Inferior parietal cortex (tissue), 1 donor: ENCODE data around the gene STAC2.
"Not testable (repeated sequence)": the region's sequence is repeated elsewhere in the genome, so short reads cannot be mapped to it uniquely, and the experiment has no call there.

ENCODE experiments used
- DNase-seq: peaks from one replicate; pipeline ENCODE4 v3.0.0-alpha.2; 2016; ENCODE audit errors: extremely low spot score

Gene STAC2

GRCh38 chr17:39225308-39225958, at the start of gene STAC2:
Gene STAC2, minus strand, starts transcription at chr17:39225945. Its CDS starts 443 bp downstream, at chr17:39225502.
- no peak for DNase-seq

GRCh38 chr17:39271546-39271945, 45.8 kb upstream of the STAC2 start:
- no peak for DNase-seq

GRCh38 chr17:39270923-39271322, 45.2 kb upstream of the STAC2 start:
- peak; percentile 33 for DNase-seq

GRCh38 chr17:39264119-39264518, 38.4 kb upstream of the STAC2 start:
- no peak for DNase-seq

- no peak for DNase-seq
These were observed 35.5 kb upstream of the STAC2 start for GRCh38 chr17:39261286-39261685.

- DNase-seq, result no peak
These were observed 27.2 kb upstream of the STAC2 start for GRCh38 chr17:39252788-39253460.

- no peak for DNase-seq
These were observed 26.3 kb upstream of the STAC2 start for GRCh38 chr17:39251997-39252396.

GRCh38 chr17:39250076-39250475, 24.3 kb upstream of the STAC2 start:
- DNase-seq, result not testable (repeated sequence)

- no peak for DNase-seq
These were observed 20.5 kb upstream of the STAC2 start for GRCh38 chr17:39246274-39246673.

- DNase-seq, result peak; percentile 96
These were observed 19.1 kb upstream of the STAC2 start for GRCh38 chr17:39244600-39245570.

- DNase-seq, result no peak
These were observed 18.4 kb upstream of the STAC2 start for GRCh38 chr17:39244016-39244599.

GRCh38 chr17:39243155-39243554, 17.4 kb upstream of the STAC2 start:
- no peak for DNase-seq

GRCh38 chr17:39240631-39241030, 14.9 kb upstream of the STAC2 start:
- no peak for DNase-seq

GRCh38 chr17:39239640-39240314, 14.0 kb upstream of the STAC2 start:
- DNase-seq, result no peak

- DNase-seq, result no peak
These were observed 12.7 kb upstream of the STAC2 start for GRCh38 chr17:39238311-39238972.

- DNase-seq, result no peak
These were observed 11.8 kb upstream of the STAC2 start for GRCh38 chr17:39237586-39237985.

GRCh38 chr17:39236981-39237441, 11.3 kb upstream of the STAC2 start:
- DNase-seq, result no peak

- DNase-seq, result no peak
These were observed 10.7 kb upstream of the STAC2 start for GRCh38 chr17:39236450-39236927.

GRCh38 chr17:39235555-39236449, 10.1 kb upstream of the STAC2 start:
- no peak for DNase-seq
